H1 (cell line): ENCODE results near the gene TMC6. TPM values are rescaled to one million over a fixed set of nuclear protein-coding genes. Genes with fewer than 3 reads are reported as not detected.

Experiments
- CTCF ChIA-PET: fragments of 300-600 bp; sonication (Branson Sonifier 250); formaldehyde crosslinking; loops from one replicate; lab custom pipeline; 2021; ENCODE audit not compliant: partially characterized antibody; lab: Charles Lee
- POLR2A ChIA-PET: fragments of 300-600 bp; sonication (Branson Sonifier 250); formaldehyde crosslinking; loops from one replicate; lab custom pipeline; 2021; ENCODE audit warnings: inconsistent platforms; ENCODE audit not compliant: partially characterized antibody; lab: Charles Lee
- DNase-seq, 2 experiments: peaks; one replicate each; pipeline versions ENCODE4 v3.0.0 to v3.0.0-alpha.2; 2010 to 2022; ENCODE audit warnings: low spot score in 2 of 2, low read depth in 1 of 2, mixed read lengths in 1 of 2
- FAIRE-seq: peaks from 2 replicates; lab custom pipeline; 2011; peaks lifted over from hg19 to GRCh38; lab: Jason Lieb, UNC
- H2AFZ ChIP-seq: 2 replicates; pipeline ENCODE4 v1.8.1; 2012; ENCODE audit warnings: low read length, inconsistent platforms
- H2AK5ac ChIP-seq: 2 replicates; pipeline ENCODE4 v1.6.1; 2013; ENCODE audit warnings: low read depth, low read length
- H2BK120ac ChIP-seq: replicated peaks from 2 replicates; pipeline ENCODE3; 2013; ENCODE audit warnings: low read depth, low read length, inconsistent platforms
- H2BK12ac ChIP-seq: 2 replicates; pipeline ENCODE4 v1.6.1; 2013; ENCODE audit warnings: low read depth, low read length
- H2BK15ac ChIP-seq: 2 replicates; pipeline ENCODE4 v1.6.1; 2013; ENCODE audit warnings: low read length
- H2BK20ac ChIP-seq: 2 replicates; pipeline ENCODE4 v1.6.1; 2013; ENCODE audit warnings: low read length
- H2BK5ac ChIP-seq: 2 replicates; pipeline ENCODE4 v1.6.1; 2013; ENCODE audit warnings: low read depth, low read length
- H3K14ac ChIP-seq: 2 replicates; pipeline ENCODE4 v1.6.1; 2013; ENCODE audit warnings: inconsistent platforms; ENCODE audit not compliant: insufficient read length
- H3K18ac ChIP-seq: 2 replicates; pipeline ENCODE4 v1.6.1; 2013; ENCODE audit warnings: low read length; ENCODE audit errors: extremely low read depth
- H3K23ac ChIP-seq: 2 replicates; pipeline ENCODE4 v1.6.1; 2013; ENCODE audit warnings: inconsistent platforms; ENCODE audit not compliant: insufficient read length
- H3K23me2 ChIP-seq: 2 replicates; pipeline ENCODE4 v1.6.1; 2013; ENCODE audit warnings: low read depth, low read length
- H3K27ac ChIP-seq: 2 replicates; pipeline ENCODE4 v1.6.1; 2011; ENCODE audit warnings: low read depth, low read length, inconsistent platforms
- H3K27me3 ChIP-seq, 4 experiments: replicated peaks in 1 of 4; 1 replicate in 1 of 4; 2 replicates in 3 of 4; pipeline versions ENCODE4 v1.6.1 to v1.8.1; 2011 to 2013; ENCODE audit warnings: low read length in 3 of 4, mild to moderate bottlenecking in 3 of 4, inconsistent platforms in 2 of 4, mixed read lengths in 2 of 4, moderate library complexity in 1 of 4; ENCODE audit not compliant: control insufficient read depth in 3 of 4, insufficient read depth in 3 of 4; ENCODE audit errors: extremely low read depth in 1 of 4
- H3K36me3 ChIP-seq, 4 experiments: 2 replicates each; pipeline versions ENCODE4 v1.6.1 to v1.8.1; 2011 to 2013; ENCODE audit warnings: mild to moderate bottlenecking in 4 of 4, low read length in 3 of 4, moderate library complexity in 2 of 4, control low read depth in 1 of 4, inconsistent platforms in 1 of 4; ENCODE audit not compliant: insufficient read depth in 4 of 4, control insufficient read depth in 2 of 4
- H3K4ac ChIP-seq: replicated peaks from 2 replicates; pipeline ENCODE3; 2013; ENCODE audit warnings: low read length, low read depth, mixed read lengths, inconsistent platforms; ENCODE audit not compliant: insufficient read length
- H3K4me1 ChIP-seq, 4 experiments: replicated peaks in 1 of 4; 1 replicate in 1 of 4; 2 replicates in 3 of 4; pipeline versions ENCODE4 v1.6.1 to v1.8.1; 2011 to 2013; ENCODE audit warnings: low read length in 3 of 4, inconsistent platforms in 2 of 4, mixed read lengths in 1 of 4; ENCODE audit not compliant: insufficient read depth in 4 of 4, control insufficient read depth in 3 of 4
- H3K4me2 ChIP-seq, 2 experiments: 2 replicates each; pipeline versions ENCODE4 v1.6.1 to v1.8.1; 2011 to 2013; ENCODE audit warnings: low read depth in 2 of 2, low read length in 2 of 2, control low read depth in 1 of 2, inconsistent platforms in 1 of 2, mild to moderate bottlenecking in 1 of 2; ENCODE audit not compliant: insufficient read depth in 1 of 2
- H3K4me3 ChIP-seq, 4 experiments: fragments of 200-600, 300-600 bp in 1 of 4; sonication (generic), shearing (Covaris generic), sonication (Bioruptor Twin) in 1 of 4; 2 replicates each; pipeline versions ENCODE4 v1.5.1 to v1.8.1; 2011 to 2016; ENCODE audit warnings: low read length in 4 of 4, low read depth in 3 of 4, control low read depth in 2 of 4, inconsistent platforms in 2 of 4, mild to moderate bottlenecking in 2 of 4, mixed read lengths in 1 of 4, moderate library complexity in 1 of 4; ENCODE audit not compliant: insufficient read depth in 2 of 4; ENCODE audit errors: extremely low read depth in 1 of 4
- H3K56ac ChIP-seq: replicated peaks from 2 replicates; pipeline ENCODE3; 2013; ENCODE audit warnings: low read depth, mild to moderate bottlenecking, mixed read lengths, low read length, inconsistent platforms; ENCODE audit not compliant: insufficient read length
- H3K79me1 ChIP-seq: 2 replicates; pipeline ENCODE4 v1.6.1; 2013; ENCODE audit warnings: low read depth, low read length, control low read depth
- H3K79me2 ChIP-seq, 2 experiments: 2 replicates each; pipeline versions ENCODE4 v1.6.1 to v1.8.1; 2012 to 2013; ENCODE audit warnings: low read length in 2 of 2, mild to moderate bottlenecking in 2 of 2, inconsistent platforms in 1 of 2; ENCODE audit not compliant: insufficient read depth in 2 of 2, control insufficient read depth in 1 of 2
- H3K9ac ChIP-seq, 4 experiments: replicated peaks in 1 of 4; 1 replicate in 1 of 4; 2 replicates in 3 of 4; pipeline versions ENCODE4 v1.6.1 to v1.8.1; 2011 to 2013; ENCODE audit warnings: low read depth in 3 of 4, low read length in 3 of 4, control low read depth in 2 of 4, mild to moderate bottlenecking in 2 of 4, moderate library complexity in 2 of 4, inconsistent platforms in 1 of 4; ENCODE audit errors: extremely low read depth in 1 of 4
- H3K9me3 ChIP-seq, 2 experiments: 2 replicates each; pipeline versions ENCODE4 v1.6.1 to v1.8.1; 2012 to 2013; ENCODE audit warnings: mild to moderate bottlenecking in 2 of 2, moderate library complexity in 2 of 2, control low read depth in 1 of 2, inconsistent platforms in 1 of 2, low read depth in 1 of 2, low read length in 1 of 2, mixed read lengths in 1 of 2; ENCODE audit not compliant: insufficient read depth in 2 of 2
- H4K20me1 ChIP-seq, 2 experiments: replicated peaks in 1 of 2; 2 replicates each; pipeline versions ENCODE3 to v1.8.1; 2011 to 2013; ENCODE audit warnings: inconsistent platforms in 2 of 2, low read length in 2 of 2, mild to moderate bottlenecking in 1 of 2; ENCODE audit not compliant: insufficient read depth in 2 of 2, control insufficient read depth in 1 of 2
- H4K5ac ChIP-seq: 2 replicates; pipeline ENCODE4 v1.6.1; 2013; ENCODE audit warnings: low read length, low read depth, mixed read lengths, inconsistent platforms; ENCODE audit not compliant: insufficient read length
- H4K8ac ChIP-seq: 2 replicates; pipeline ENCODE4 v1.8.0; 2013; ENCODE audit warnings: mild to moderate bottlenecking, moderate library complexity, low read length, inconsistent platforms; ENCODE audit not compliant: insufficient read depth; ENCODE audit errors: extremely low read depth
- H4K91ac ChIP-seq: replicated peaks from 2 replicates; pipeline ENCODE3; 2013; ENCODE audit warnings: low read length, mixed read lengths, inconsistent platforms; ENCODE audit not compliant: insufficient read length
- BRCA1 ChIP-seq: IDR thresholded peaks from 2 replicates; pipeline ENCODE4 v1.6.1; 2012; ENCODE audit warnings: low read depth, low read length, improper control_type of control experiment
- CREB1 ChIP-seq: IDR thresholded peaks from 2 replicates; pipeline ENCODE4 v1.6.1; 2012; ENCODE audit warnings: inconsistent platforms
- FOSL1 ChIP-seq: IDR thresholded peaks from 2 replicates; pipeline ENCODE4 v1.6.1; 2011; ENCODE audit warnings: mild to moderate bottlenecking, low read depth, low read length, moderate library complexity; ENCODE audit not compliant: insufficient read depth
- HDAC6 ChIP-seq: IDR thresholded peaks from one replicate; pipeline ENCODE4 v1.7.1; 2012; ENCODE audit warnings: low read depth, mild to moderate bottlenecking, inconsistent platforms, low read length, moderate library complexity
- MAFK ChIP-seq: IDR thresholded peaks from 2 replicates; pipeline ENCODE4 v1.6.1; 2012; ENCODE audit warnings: low read depth, mild to moderate bottlenecking, improper control_type of control experiment, low read length
- POLR2A ChIP-seq, 2 experiments: IDR thresholded peaks; 1 replicate in 1 of 2; 2 replicates in 1 of 2; pipeline ENCODE4 v1.6.1; 2011; ENCODE audit warnings: low read depth in 2 of 2, low read length in 2 of 2, mild to moderate bottlenecking in 2 of 2; ENCODE audit errors: control extremely low read depth in 1 of 2
- RXRA ChIP-seq: IDR thresholded peaks from 2 replicates; pipeline ENCODE4 v1.6.1; 2011; ENCODE audit warnings: low read depth, mild to moderate bottlenecking, low read length, moderate library complexity; ENCODE audit not compliant: insufficient read depth
- SAP30 ChIP-seq: fragments of 300-600 bp; sonication (generic); IDR thresholded peaks from 2 replicates; pipeline ENCODE4 v1.7.1; 2012; ENCODE audit warnings: low read length, moderate library complexity, mild to moderate bottlenecking, inconsistent platforms; ENCODE audit not compliant: insufficient read depth, insufficient replicate concordance
- SP1 ChIP-seq: IDR thresholded peaks from 2 replicates; pipeline ENCODE4 v1.6.1; 2011; ENCODE audit warnings: low read depth, low read length
- SP4 ChIP-seq: IDR thresholded peaks from 2 replicates; pipeline ENCODE4 v1.6.1; 2012; ENCODE audit warnings: low read length, inconsistent platforms
- SRF ChIP-seq: IDR thresholded peaks from 2 replicates; pipeline ENCODE4 v1.6.1; 2011; ENCODE audit warnings: mild to moderate bottlenecking, low read depth, low read length, moderate library complexity
- TBP ChIP-seq: IDR thresholded peaks from 2 replicates; pipeline ENCODE4 v1.6.1; 2011; ENCODE audit warnings: low read depth, low read length, improper control_type of control experiment
- YY1 ChIP-seq: IDR thresholded peaks from 2 replicates; pipeline ENCODE4 v1.6.1; 2011; ENCODE audit warnings: low read depth, mild to moderate bottlenecking, low read length
- WGBS, 2 experiments: shearing (Covaris generic) in 1 of 2; methylation state at CpG; one replicate each; pipeline versions ENCODE4 v1.1.6 to v1.1.7; 2013 to 2015; ENCODE audit warnings: low lambda C conversion rate in 2 of 2, mixed read lengths in 2 of 2, inconsistent platforms in 1 of 2, low coverage in 1 of 2, missing lambda C conversion rate in 1 of 2; ENCODE audit not compliant: insufficient replicate concordance in 2 of 2, insufficient coverage in 1 of 2, insufficient read length in 1 of 2; ENCODE audit errors: extremely low coverage in 1 of 2, missing lambda C conversion rate in 1 of 2; 5-methylcytosine and 5-hydroxymethylcytosine counted together
- polyA plus RNA-seq, 7 experiments: library from polyadenylated mRNA; depleted of rRNA in 3 of 7; stranded (reverse) in 5 of 7; unstranded in 2 of 7; fragments of >200 nt in 5 of 7; fragments of 200-250 nt in 2 of 7; gene quantifications; 1 replicate in 5 of 7; 2 replicates in 1 of 7; 4 replicates in 1 of 7; pipeline versions ENCODE4 v1.2.1 to v1.2.3, GENCODE V29; 2011 to 2013; ENCODE audit warnings: missing spikeins in 2 of 7, mixed read lengths in 2 of 7
- total RNA-seq: library from RNA; stranded (reverse); fragmentation: NEBNext Ultra II Directional; extraction: Animal tissue kit (Norgen Biotek cat#: 25700); gene quantifications from 2 replicates; pipeline ENCODE4 v1.2.1, GENCODE V29; 2021

Gene TMC6
- total and polyA plus RNA-seq, 2 of the 8 experiments (the other 6 are each of a cell fraction or from before 2014, with no cell fraction given), result 39.4 to 77.6 TPM

GRCh38 chr17:78144736-78145641 is 16.4 kb upstream of the TMC6 start:
- Histone ChIP-seq H3K18ac (no peak overlapping the region), H2BK15ac (no peak overlapping the region), H3K27ac (no peak overlapping the region), H3K4me1 (peaks cover 0 to 5% (median 4%) of the 10 kb centered on the region in 4 experiments; a peak in 3 of 7 replicates), H4K20me1 (peaks cover 0 to 2% of the 10 kb centered on the region in 2 experiments), H2BK20ac (no peak overlapping the region), H3K4me3 (no peak overlapping the region), H2AK5ac (no peak overlapping the region), H3K23me2 (peaks cover 2% of the 10 kb centered on the region; the same call in 1 of the 2 replicates), H3K56ac (no peak overlapping the region), H2BK12ac (no peak overlapping the region), H4K8ac (peak overlapping the region; percentile 60), H2BK120ac (no peak overlapping the region), H3K79me2 (no peaks in the 10 kb centered on the region), H3K4ac (no peak overlapping the region), H3K23ac (no peak overlapping the region), H3K4me2 (no peak overlapping the region), H3K79me1 (no peaks in the 10 kb centered on the region), H2AFZ (no peak overlapping the region), H3K9ac (no peak overlapping the region), H3K9me3 (no peaks in the 10 kb centered on the region), H4K91ac (no peak overlapping the region), H2BK5ac (no peak overlapping the region), H3K27me3 (0 out of 7 replicates have a peak, but pooled peaks cover 0 to 2% (median 0%) of the 10 kb centered on the region in 4 experiments), H4K5ac (no peak overlapping the region), H3K36me3 (no peaks in the 10 kb centered on the region), H3K14ac (no peak overlapping the region)
- TF ChIP-seq YY1 (no peak), TBP (no peak), SRF (no peak), CREB1 (no peak), FOSL1 (no peak), POLR2A (IDR thresholded peaks at IDR 0.05; ENCODE audit: control extremely low read depth in 1 of 2, low read depth in 2 of 2, low read length in 2 of 2) (no peak), MAFK (no peak), BRCA1 (no peak), RXRA (no peak), HDAC6 (no peak), SP4 (no peak), SP1 (no peak), SAP30 (no peak)
- CTCF ChIA-PET, result interaction anchor here (0.7 to 2.7 kb wide), 10 partner anchors 7 to 1296 kb away, joined by 3 to 19 read pairs (median 4); partner anchors contain the start of genes AFMID and TK1
- FAIRE-seq (no peak), DNase-seq (no peak)
- POLR2A ChIA-PET, result interaction anchor here (1.0 to 6.2 kb wide), 5 partner anchors 17 to 42 kb away, joined by 3 to 40 read pairs (median 5); partner anchors contain the start of genes AFMID, TK1 and TMC6
- 91% methylated on average over 11 of the region's 18 CpGs; no CpG with 5 or more reads in 1 of the 2 experiments for WGBS, 2 experiments
